HG02763 (cell line): Measurements from ENCODE around the gene ZFP57.
A peak's percentile ranks its signal among the peaks of the same experiment; 100 is the strongest.

Source experiments
- ATAC-seq: cut with Tn5 transposase; IDR thresholded peaks from one replicate; pipeline ENCODE4 v1.9.1; 2021; ENCODE audit warnings: mild to moderate bottlenecking, moderate library complexity; ENCODE audit not compliant: unreplicated experiment

ZFP57 gene

GRCh38 chr6:29680904-29681303 is at the start of gene ZFP57:
ZFP57 (minus strand) TSS chr6:29681152; CDS start chr6:29677003, 4,149 bp downstream.
- no peak for ATAC-seq

GRCh38 chr6:29730575-29731126 is 49.7 kb upstream of the ZFP57 start:
- ATAC-seq, result no peak

GRCh38 chr6:29729774-29730328 is 48.9 kb upstream of the ZFP57 start:
- no peak for ATAC-seq

DNA sequence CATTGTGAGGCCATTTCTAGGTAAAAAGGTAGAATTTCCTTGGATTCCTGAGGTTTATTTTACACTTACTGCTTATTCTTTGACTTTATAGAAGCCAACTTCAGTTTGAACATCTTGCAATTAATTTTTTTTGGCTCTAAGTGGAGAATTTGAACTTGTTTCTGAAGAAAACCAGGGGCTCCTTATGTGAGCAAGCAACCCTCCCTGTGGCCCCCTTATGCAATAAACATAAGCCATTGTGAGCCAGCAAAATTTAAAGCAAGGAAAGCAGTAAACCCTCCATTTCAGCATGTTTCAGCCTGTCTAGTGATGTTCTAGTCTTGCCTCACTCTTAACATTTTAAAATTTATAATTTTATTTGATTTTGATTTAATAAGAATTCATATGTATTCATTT is 47.9 kb upstream of the ZFP57 start:
- ATAC-seq, result no peak

DNA sequence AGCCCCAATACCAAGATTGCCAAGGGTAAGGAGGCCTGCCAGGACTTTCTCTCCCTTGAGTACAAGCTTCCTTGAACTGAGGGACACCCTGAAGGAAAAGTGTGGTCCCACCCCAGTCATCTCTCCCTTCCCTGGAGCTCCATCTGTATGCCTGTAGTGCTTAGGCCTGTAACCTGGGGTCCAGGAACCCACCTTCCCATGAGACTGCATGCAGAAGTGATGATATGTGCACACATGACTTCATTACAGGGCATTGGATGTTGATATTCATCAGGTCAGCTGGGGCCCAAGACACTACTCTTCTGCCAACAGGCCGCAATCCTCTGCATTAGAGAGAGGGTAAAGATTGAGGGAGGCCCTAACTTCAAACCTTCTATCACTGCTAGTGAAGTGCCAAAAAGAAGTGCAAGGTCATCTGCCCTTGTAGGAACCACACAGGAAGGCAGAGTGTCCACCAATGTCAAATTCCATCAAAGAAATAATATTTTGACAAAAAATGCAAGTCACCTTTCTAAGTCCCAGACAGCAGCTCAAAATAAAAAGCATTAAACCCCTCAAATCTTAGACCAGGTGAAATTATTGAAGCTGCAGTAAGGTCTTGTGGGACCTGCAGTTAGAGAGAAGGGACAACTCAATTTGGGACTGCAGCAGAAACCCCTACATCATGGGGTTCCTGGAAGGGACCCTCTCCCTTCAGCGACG is 47.4 kb upstream of the ZFP57 start:
- no peak for ATAC-seq

DNA sequence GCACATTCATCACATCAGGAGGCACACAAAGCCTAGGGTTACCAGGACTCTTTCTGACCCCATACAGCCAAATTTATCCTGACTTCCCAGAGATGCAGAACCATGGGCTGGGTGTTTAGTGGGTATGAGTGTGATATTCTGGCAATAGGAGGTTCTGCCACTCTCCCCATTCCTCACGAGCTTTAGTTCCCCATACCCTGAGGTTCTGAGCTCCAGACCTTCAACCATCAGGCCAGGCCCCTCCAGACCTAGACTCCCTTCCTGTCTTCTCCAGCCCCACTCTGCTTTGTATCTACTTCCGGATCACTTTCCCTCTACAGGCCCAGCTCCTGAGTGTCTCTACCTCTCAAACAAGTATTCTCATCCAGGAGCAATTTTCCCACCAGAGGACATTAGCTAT is 46.7 kb upstream of the ZFP57 start:
- no peak for ATAC-seq

DNA sequence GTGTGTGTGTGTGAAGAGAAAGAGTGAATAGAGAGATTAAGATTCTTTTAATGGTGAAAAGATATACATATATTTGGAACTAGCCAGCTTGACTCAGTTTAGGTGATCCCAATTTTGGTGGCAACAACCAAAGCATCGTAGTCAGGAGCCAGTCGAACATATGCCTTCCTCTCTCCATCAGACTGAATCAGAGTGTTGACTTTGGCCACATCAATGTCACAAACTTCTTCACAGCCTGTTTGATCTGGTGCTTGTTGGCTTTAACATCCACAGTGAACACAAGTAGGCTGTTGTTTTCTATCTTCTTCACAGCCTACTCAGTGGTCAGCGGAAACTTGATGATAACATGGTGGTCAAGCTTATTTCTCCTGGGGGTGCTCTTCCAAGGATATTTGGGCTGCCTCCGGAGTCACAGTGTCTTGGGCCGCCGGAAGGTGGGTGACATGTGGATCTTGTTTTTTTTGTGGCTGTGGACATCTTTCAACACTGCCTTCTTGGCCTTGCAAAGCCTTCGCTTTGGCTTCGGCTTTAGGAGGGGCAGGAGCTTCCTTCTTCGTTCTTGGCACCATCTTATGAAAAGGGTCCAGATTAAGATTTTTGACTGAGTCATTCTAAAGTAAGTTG is 45.7 kb upstream of the ZFP57 start:
- ATAC-seq, result no peak

GRCh38 chr6:29726001-29726400 is 45.0 kb upstream of the ZFP57 start:
- ATAC-seq, result no peak

- no peak for ATAC-seq
Observed at GRCh38 chr6:29724937-29725869, 44.3 kb upstream of the ZFP57 start.

GRCh38 chr6:29723666-29724588 is 43.0 kb upstream of the ZFP57 start:
- peak; percentile 40 for ATAC-seq

DNA sequence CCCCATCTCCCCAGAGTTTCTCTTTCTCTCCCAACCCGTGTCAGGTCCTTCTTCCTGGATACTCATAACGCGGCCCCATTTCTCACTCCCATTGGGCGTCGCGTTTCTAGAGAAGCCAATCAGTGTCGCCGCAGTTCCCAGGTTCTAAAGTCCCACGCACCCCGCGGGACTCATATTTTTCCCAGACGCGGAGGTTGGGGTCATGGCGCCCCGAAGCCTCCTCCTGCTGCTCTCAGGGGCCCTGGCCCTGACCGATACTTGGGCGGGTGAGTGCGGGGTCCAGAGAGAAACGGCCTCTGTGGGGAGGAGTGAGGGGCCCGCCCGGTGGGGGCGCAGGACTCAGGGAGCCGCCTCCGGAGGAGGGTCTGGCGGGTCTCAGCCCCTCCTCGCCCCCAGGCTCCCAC is 42.3 kb upstream of the ZFP57 start, which contains the start of gene HLA-F:
TSS of gene HLA-F (plus strand) at position 173 of the 404 bp plus-strand sequence. CDS start at position 203, 30 bp downstream.
- ATAC-seq, result peak; percentile 83

GRCh38 chr6:29720863-29721262 is 39.9 kb upstream of the ZFP57 start:
- ATAC-seq, result no peak

DNA sequence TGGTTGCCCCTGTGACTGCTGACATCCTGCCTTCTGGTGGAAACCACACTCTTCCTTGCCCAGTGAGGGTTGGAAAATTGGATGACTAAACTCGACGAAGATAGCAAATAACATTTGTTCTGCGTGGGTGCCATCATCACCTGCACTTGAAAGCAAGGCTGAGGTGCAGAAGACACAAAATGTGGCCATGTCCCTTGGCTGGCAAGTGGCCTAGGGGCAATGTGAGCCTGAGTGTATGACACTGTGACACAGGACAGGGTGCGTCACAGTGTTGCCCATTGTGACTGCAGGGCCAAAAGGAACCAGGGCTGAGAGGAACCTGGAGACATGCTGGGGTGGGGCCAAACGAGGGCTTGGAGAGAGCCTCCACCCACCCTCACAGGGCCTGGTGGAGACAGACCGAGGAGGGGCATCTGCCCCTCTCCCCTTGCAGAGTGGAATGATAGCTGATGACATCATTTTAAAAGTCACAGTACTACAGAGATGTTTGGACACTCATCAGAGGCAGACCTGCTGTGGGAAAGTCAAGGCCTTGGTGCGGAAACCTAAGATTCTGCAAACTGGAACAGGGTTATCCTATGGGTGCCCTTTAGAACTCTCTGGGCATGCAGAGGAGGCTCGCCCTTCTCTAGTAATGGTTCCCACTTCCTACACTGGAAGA is 29.5 kb upstream of the ZFP57 start:
- ATAC-seq, result no peak

GRCh38 chr6:29709188-29709587 is 28.2 kb upstream of the ZFP57 start:
- no peak for ATAC-seq

DNA sequence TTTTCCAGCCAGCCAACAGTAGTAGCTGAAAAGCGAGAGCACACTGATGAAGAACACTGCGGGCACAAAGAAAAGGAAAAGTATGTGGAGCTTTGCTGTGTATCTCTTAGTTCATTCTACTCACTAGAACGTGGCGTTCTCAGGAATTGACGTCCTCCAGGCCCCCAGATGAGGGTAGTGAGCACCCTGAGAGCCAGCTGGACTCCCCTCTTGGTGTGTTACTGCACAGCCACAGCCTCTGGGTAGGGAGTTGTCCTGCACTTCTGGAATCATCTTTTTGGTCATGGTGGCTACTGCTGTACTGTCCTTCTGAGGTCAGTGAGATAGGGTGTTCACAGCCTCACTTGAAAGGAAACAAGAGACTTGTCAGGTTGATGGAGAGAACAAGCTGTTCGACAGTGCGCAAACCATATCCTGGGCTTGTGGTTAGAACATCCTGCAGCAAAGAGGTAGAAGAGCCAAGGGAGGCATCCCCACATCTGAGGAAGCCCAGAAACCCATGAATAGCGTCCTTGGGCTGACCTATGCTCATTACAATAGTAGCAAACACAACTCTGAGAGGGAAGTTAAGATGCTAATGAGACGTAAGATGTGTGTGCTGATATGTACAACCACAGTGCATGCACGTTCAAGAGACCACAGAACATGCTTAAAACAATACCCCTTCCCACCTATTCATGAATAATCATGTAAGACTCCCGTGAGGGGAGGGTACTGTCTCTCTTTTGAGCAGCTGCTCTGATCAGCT is 27.7 kb upstream of the ZFP57 start:
- no peak for ATAC-seq

DNA sequence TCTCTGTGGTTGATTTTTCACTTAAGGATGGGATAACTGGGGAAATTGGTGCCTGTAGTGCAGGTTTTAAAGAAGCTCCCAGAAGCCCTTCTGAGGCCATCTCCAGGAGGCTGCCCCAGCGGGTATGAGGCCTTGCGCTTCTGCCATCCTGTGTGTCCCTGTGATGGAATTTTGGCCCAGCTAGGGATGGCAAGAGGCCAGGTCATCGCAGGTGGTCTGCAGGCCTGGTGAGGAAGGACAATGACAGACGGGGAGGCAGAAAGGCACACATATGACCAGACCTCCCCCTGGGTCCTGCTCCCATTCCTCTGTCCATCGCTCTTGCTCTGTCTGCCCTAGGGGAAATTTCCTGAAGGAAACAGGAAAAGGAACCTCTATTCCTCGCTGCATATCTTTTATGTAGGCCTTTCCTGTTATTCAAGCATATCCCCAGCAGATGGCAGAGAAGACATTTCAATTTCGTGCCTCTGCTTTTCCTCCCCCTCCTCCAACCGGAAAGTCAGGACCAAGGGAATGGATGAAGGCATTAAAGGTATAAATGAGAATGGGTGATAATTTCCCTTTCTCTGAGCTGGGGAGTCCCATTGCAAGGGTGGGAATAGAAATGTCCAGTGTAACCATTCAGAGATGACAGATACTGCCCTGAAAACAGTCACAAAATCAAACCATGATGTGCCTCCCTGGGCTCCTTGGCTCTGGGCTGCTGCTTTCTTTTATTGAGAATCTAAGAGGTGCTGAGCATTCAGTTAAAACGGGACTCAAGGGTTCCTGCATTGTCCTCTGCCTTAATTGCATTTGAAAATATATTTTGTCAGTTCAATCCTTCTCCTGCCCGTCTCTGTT is 24.7 kb upstream of the ZFP57 start:
- ATAC-seq, result no peak

DNA sequence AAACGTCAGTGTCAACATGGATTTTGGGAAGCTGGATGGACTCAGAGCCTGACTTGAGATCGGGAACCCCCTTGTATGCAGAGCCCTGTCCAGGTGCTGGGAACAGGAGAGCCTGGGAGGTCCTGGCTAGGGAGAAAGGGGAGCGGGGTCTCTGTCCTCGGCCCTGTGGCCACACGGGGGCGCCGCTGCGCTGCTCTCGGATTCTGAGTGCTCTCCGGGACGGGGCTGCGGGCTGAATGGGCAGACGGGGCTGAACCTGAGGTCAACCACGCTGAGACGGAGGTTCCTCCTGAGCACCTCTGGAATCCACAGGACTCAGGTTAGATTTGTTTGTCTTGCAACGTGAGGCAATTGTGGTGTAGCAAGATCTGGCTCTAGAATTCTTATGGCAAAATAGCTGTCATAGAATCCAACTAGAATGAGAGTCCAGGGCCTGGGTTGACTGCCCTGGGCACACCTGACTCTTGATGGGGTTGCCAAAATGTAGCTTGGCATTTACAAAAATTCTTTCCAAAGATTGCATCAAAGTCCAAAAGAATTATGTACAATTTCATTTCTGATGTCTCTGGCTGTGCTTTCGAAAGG is 21.7 kb upstream of the ZFP57 start:
- ATAC-seq, result no peak
